SK-N-SH treated with all-trans-retinoic acid at 6 μM for 48 hours (cell line): ENCODE results near the gene ARHGAP10.

Source experiments
- ATAC-seq: fragments of 200-7000 bp; cut with Tn5 transposase; 3 replicates; pipeline ENCODE4 v1.9.1; 2020; ENCODE audit warnings: mild to moderate bottlenecking, moderate library complexity
- ARNTL ChIP-seq: fragments of 450-650 bp; formaldehyde crosslinking; IDR thresholded peaks from 2 replicates; pipeline ENCODE4 v1.5.0; 2020; ENCODE audit warnings: low read depth, mild to moderate bottlenecking, moderate library complexity, borderline replicate concordance
- BACH2 ChIP-seq: fragments of 250-450 bp; sonication (Bioruptor Pico); IDR thresholded peaks from 2 replicates; pipeline ENCODE4 v1.9.0; 2021; ENCODE audit warnings: mild to moderate bottlenecking, borderline replicate concordance
- ESRRG ChIP-seq: fragments of 250-450 bp; sonication (Bioruptor Pico); IDR thresholded peaks from 2 replicates; pipeline ENCODE4 v1.6.1; 2021; ENCODE audit warnings: mild to moderate bottlenecking
- GLIS3 ChIP-seq: fragments of 250-450 bp; sonication (Bioruptor Pico); IDR thresholded peaks from 2 replicates; pipeline ENCODE4 v1.5.0; 2020; ENCODE audit warnings: mild to moderate bottlenecking, moderate library complexity
- ISL1 ChIP-seq: fragments of 250-450 bp; sonication (Bioruptor Pico); IDR thresholded peaks from 2 replicates; pipeline ENCODE4 v2.1.2; 2022; ENCODE audit warnings: mild to moderate bottlenecking, moderate library complexity
- OSR1 ChIP-seq: fragments of 250-450 bp; sonication (Bioruptor Pico); IDR thresholded peaks from 2 replicates; pipeline ENCODE4 v1.8.0; 2022; ENCODE audit warnings: moderate library complexity, mild to moderate bottlenecking, inconsistent platforms
- PPARA ChIP-seq: fragments of 250-450 bp; sonication (Bioruptor Pico); IDR thresholded peaks from 2 replicates; pipeline ENCODE4 v1.5.0; 2020; ENCODE audit warnings: mild to moderate bottlenecking, borderline replicate concordance
- RARB ChIP-seq: fragments of 250-450 bp; sonication (Bioruptor Pico); IDR thresholded peaks from 2 replicates; pipeline ENCODE4 v1.8.0; 2021; ENCODE audit warnings: mild to moderate bottlenecking, moderate library complexity
- SNAI2 ChIP-seq: fragments of 250-450 bp; sonication (Bioruptor Pico); IDR thresholded peaks from 2 replicates; pipeline ENCODE4 v1.5.0; 2020; ENCODE audit warnings: mild to moderate bottlenecking, moderate library complexity
- TCF4 ChIP-seq: fragments of 250-450 bp; sonication (Bioruptor Pico); IDR thresholded peaks from 2 replicates; pipeline ENCODE4 v1.8.0; 2021; ENCODE audit warnings: mild to moderate bottlenecking, moderate library complexity, borderline replicate concordance
- TOX ChIP-seq: fragments of 250-450 bp; sonication (Bioruptor Pico); IDR thresholded peaks from 2 replicates; pipeline ENCODE4 v1.8.0; 2021; ENCODE audit warnings: mild to moderate bottlenecking, moderate library complexity, borderline replicate concordance
- ZC3H10 ChIP-seq: fragments of 250-450 bp; sonication (Bioruptor Pico); IDR thresholded peaks from 2 replicates; pipeline ENCODE4 v1.5.1; 2021; ENCODE audit warnings: mild to moderate bottlenecking, moderate library complexity
- ZFP3 ChIP-seq: fragments of 250-450 bp; sonication (Bioruptor Pico); IDR thresholded peaks from 2 replicates; pipeline ENCODE4 v1.5.0; 2020; ENCODE audit warnings: mild to moderate bottlenecking, moderate library complexity
- ZFP30 ChIP-seq: fragments of 450-650 bp; formaldehyde crosslinking; IDR thresholded peaks from 2 replicates; pipeline ENCODE4 v1.5.0; 2022; ENCODE audit warnings: mild to moderate bottlenecking, moderate library complexity
- ZNF70 ChIP-seq: fragments of 450-650 bp; formaldehyde crosslinking; IDR thresholded peaks from 2 replicates; pipeline ENCODE4 v1.5.0; 2020; ENCODE audit warnings: mild to moderate bottlenecking, moderate library complexity
- ZNF8 ChIP-seq: fragments of 450-650 bp; formaldehyde crosslinking; IDR thresholded peaks from 2 replicates; pipeline ENCODE4 v1.5.0; 2020; ENCODE audit warnings: mild to moderate bottlenecking, moderate library complexity
- TF ChIP-seq, protein P1 (sequence below): fragments of 250-450 bp; sonication (Bioruptor Pico); IDR thresholded peaks from 2 replicates; pipeline ENCODE4 v1.5.1; 2021; ENCODE audit warnings: mild to moderate bottlenecking, moderate library complexity
- TF ChIP-seq, protein P2 (sequence below): fragments of 250-450 bp; sonication (Bioruptor Pico); IDR thresholded peaks from 2 replicates; pipeline ENCODE4 v1.8.0; 2021; ENCODE audit warnings: low read depth, mild to moderate bottlenecking, moderate library complexity, borderline replicate concordance
- TF ChIP-seq, protein P3 (sequence below): fragments of 250-450 bp; sonication (Bioruptor Pico); IDR thresholded peaks from 2 replicates; pipeline ENCODE4 v1.5.0; 2020; ENCODE audit warnings: mild to moderate bottlenecking, moderate library complexity
- TF ChIP-seq, protein P4 (sequence below): fragments of 250-450 bp; sonication (Bioruptor Pico); IDR thresholded peaks from 2 replicates; pipeline ENCODE4 v1.8.0; 2020; ENCODE audit warnings: mild to moderate bottlenecking, moderate library complexity, borderline replicate concordance

Gene ARHGAP10

DNA sequence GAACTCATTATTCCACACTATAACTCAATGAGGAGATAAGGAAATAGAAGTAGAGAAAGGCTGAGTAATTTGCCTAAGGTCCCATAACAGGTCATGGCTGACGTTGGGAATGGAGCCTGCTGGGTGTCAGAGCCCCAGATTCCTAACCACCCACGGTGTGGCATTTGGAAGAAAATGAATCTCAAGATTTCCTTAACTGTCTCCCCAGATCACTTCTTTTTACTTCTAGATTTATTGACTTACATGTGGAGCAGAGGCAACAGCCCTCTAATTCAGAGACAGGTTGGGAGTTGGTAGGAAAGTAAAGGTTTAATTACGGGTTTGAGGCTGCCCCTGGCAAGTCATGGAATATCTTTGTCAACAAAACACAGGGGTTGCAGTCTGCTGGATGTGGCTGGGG, 134.0 kb downstream of the ARHGAP10 start:
- ATAC-seq, result no peak
- no peak for TF ChIP-seq OSR1 (CRISPR knock-in tag)
- TF ChIP-seq, protein P1, sequence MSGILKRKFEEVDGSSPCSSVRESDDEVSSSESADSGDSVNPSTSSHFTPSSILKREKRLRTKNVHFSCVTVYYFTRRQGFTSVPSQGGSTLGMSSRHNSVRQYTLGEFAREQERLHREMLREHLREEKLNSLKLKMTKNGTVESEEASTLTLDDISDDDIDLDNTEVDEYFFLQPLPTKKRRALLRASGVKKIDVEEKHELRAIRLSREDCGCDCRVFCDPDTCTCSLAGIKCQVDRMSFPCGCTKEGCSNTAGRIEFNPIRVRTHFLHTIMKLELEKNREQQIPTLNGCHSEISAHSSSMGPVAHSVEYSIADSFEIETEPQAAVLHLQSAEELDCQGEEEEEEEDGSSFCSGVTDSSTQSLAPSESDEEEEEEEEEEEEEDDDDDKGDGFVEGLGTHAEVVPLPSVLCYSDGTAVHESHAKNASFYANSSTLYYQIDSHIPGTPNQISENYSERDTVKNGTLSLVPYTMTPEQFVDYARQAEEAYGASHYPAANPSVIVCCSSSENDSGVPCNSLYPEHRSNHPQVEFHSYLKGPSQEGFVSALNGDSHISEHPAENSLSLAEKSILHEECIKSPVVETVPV (CRISPR knock-in tag), result no peak
- no peak for TF ChIP-seq ZFP30 (CRISPR knock-in tag)
- no peak for TF ChIP-seq ZNF8 (CRISPR knock-in tag)
- TF ChIP-seq GLIS3 (CRISPR knock-in tag), result no peak
- TF ChIP-seq, protein P2, sequence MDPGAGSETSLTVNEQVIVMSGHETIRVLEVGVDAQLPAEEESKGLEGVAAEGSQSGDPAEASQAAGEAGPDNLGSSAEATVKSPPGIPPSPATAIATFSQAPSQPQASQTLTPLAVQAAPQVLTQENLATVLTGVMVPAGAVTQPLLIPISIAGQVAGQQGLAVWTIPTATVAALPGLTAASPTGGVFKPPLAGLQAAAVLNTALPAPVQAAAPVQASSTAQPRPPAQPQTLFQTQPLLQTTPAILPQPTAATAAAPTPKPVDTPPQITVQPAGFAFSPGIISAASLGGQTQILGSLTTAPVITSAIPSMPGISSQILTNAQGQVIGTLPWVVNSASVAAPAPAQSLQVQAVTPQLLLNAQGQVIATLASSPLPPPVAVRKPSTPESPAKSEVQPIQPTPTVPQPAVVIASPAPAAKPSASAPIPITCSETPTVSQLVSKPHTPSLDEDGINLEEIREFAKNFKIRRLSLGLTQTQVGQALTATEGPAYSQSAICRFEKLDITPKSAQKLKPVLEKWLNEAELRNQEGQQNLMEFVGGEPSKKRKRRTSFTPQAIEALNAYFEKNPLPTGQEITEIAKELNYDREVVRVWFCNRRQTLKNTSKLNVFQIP, result no peak

DNA sequence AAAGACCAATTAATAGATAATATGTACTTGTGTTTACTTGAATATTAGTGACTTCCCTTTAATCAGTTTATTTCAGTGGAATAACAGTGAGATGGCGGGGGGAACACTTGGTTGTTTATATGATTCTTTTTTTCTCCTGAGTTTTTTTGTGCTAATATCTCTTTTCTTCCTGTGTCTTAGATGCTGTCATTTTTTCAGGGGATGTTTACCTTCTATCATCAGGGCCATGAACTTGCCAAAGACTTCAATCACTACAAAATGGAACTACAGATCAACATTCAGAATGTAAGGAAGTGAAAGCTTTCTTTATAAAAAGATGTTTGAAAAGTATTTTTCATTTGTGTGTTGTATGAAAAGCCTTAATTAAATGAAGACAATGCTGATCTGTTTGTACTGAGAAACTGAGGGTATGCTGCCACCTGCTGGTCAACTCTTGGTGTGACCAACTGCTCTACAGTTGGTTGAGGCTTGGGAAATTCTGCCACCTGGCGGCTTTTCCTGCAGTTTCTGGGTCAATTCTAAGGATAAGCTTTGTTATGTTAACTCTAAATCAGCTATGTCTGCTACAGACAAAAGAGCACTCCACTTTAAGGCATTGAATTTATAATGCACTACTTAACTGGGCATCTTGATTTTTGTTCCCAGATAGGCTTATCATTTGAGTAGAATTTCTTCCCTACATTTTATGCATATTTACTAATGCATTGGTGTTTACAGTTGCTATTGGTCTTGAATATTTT, 134.8 kb downstream of the ARHGAP10 start:
- ATAC-seq, result peak; percentile 95
- no peak for TF ChIP-seq ZNF70 (CRISPR knock-in tag)
- TF ChIP-seq TOX (CRISPR knock-in tag), result no peak
- no peak for TF ChIP-seq ZFP3
- no peak for TF ChIP-seq SNAI2

DNA sequence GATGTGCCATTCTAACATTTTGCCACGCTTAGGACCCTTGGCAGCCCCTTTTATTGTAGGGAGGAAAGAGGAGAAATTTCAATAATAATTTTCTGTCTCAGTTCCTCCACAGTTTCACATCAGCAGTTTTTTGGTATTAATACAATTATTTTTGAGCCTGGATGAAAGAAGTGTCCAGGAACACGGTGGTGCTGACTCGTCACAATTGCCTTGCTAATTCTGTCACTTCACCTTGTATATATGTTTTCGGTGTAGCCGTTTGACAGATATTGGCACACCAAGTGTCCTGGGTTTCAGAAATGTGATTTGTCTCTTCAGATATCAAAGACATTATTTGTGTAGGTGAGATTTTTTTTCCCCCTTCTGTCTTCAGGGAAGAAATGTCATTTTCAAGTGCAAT, 142.2 kb downstream of the ARHGAP10 start:
- no peak for ATAC-seq
- TF ChIP-seq RARB (CRISPR knock-in tag), result no peak
- TF ChIP-seq, protein P3, sequence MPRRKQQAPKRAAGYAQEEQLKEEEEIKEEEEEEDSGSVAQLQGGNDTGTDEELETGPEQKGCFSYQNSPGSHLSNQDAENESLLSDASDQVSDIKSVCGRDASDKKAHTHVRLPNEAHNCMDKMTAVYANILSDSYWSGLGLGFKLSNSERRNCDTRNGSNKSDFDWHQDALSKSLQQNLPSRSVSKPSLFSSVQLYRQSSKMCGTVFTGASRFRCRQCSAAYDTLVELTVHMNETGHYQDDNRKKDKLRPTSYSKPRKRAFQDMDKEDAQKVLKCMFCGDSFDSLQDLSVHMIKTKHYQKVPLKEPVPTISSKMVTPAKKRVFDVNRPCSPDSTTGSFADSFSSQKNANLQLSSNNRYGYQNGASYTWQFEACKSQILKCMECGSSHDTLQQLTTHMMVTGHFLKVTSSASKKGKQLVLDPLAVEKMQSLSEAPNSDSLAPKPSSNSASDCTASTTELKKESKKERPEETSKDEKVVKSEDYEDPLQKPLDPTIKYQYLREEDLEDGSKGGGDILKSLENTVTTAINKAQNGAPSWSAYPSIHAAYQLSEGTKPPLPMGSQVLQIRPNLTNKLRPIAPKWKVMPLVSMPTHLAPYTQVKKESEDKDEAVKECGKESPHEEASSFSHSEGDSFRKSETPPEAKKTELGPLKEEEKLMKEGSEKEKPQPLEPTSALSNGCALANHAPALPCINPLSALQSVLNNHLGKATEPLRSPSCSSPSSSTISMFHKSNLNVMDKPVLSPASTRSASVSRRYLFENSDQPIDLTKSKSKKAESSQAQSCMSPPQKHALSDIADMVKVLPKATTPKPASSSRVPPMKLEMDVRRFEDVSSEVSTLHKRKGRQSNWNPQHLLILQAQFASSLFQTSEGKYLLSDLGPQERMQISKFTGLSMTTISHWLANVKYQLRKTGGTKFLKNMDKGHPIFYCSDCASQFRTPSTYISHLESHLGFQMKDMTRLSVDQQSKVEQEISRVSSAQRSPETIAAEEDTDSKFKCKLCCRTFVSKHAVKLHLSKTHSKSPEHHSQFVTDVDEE (CRISPR knock-in tag), result no peak
- no peak for TF ChIP-seq ARNTL
- no peak for TF ChIP-seq BACH2 (CRISPR knock-in tag)
- TF ChIP-seq, protein P2, result no peak
- no peak for TF ChIP-seq ISL1 (CRISPR knock-in tag)
- TF ChIP-seq, protein P1 (CRISPR knock-in tag), result no peak
- no peak for TF ChIP-seq ZC3H10 (CRISPR knock-in tag)
- no peak for TF ChIP-seq PPARA
- TF ChIP-seq TOX (CRISPR knock-in tag), result no peak
- TF ChIP-seq GLIS3 (CRISPR knock-in tag), result no peak
- TF ChIP-seq ESRRG (CRISPR knock-in tag), result no peak
- TF ChIP-seq ZNF70 (CRISPR knock-in tag), result no peak
- no peak for TF ChIP-seq TCF4 (CRISPR knock-in tag)
- no peak for TF ChIP-seq ZFP3
- TF ChIP-seq, protein P4, sequence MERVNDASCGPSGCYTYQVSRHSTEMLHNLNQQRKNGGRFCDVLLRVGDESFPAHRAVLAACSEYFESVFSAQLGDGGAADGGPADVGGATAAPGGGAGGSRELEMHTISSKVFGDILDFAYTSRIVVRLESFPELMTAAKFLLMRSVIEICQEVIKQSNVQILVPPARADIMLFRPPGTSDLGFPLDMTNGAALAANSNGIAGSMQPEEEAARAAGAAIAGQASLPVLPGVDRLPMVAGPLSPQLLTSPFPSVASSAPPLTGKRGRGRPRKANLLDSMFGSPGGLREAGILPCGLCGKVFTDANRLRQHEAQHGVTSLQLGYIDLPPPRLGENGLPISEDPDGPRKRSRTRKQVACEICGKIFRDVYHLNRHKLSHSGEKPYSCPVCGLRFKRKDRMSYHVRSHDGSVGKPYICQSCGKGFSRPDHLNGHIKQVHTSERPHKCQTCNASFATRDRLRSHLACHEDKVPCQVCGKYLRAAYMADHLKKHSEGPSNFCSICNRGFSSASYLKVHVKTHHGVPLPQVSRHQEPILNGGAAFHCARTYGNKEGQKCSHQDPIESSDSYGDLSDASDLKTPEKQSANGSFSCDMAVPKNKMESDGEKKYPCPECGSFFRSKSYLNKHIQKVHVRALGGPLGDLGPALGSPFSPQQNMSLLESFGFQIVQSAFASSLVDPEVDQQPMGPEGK (CRISPR knock-in tag), result no peak
